HepG2 (cell line): Measurements from ENCODE around the gene TNFRSF11A.

Experiments used
- ARNT ChIP-seq: fragments of 450-650 bp; IDR thresholded peaks from 2 replicates; pipeline ENCODE4 v1.6.1; 2017
- ASH2L ChIP-seq: fragments of 300-600, 200-600 bp; sonication (generic); IDR thresholded peaks from 2 replicates; pipeline ENCODE4 v1.7.0; 2017; ENCODE audit warnings: low read depth, mild to moderate bottlenecking, moderate library complexity, mixed read lengths, low read length; ENCODE audit not compliant: insufficient read length
- PHF8 ChIP-seq: sonication (generic); formaldehyde crosslinking; IDR thresholded peaks from 2 replicates; pipeline ENCODE4 v1.5.0; 2020; ENCODE audit warnings: missing genetic modification reagents
- RAD21 ChIP-seq: fragments of 450-650 bp; formaldehyde crosslinking; IDR thresholded peaks from 2 replicates; pipeline ENCODE4 v1.5.0; 2020; ENCODE audit warnings: mild to moderate bottlenecking
- TAF1 ChIP-seq: sonication (generic); formaldehyde crosslinking; IDR thresholded peaks from 2 replicates; pipeline ENCODE4 v1.4.0; 2020; ENCODE audit warnings: missing genetic modification reagents
- U2AF2 ChIP-seq: fragments of 200-400 bp; formaldehyde crosslinking; IDR thresholded peaks from 2 replicates; pipeline ENCODE4 v1.6.1; 2017; ENCODE audit warnings: low read depth, mild to moderate bottlenecking, low read length
- ZFP41 ChIP-seq: sonication (generic); formaldehyde crosslinking; IDR thresholded peaks from 2 replicates; pipeline ENCODE4 v1.4.0; 2020; ENCODE audit warnings: mild to moderate bottlenecking, missing genetic modification reagents, borderline replicate concordance
- ZNF605 ChIP-seq: sonication (generic); formaldehyde crosslinking; IDR thresholded peaks from 2 replicates; pipeline ENCODE4 v1.8.0; 2022; ENCODE audit warnings: mild to moderate bottlenecking, missing genetic modification reagents
- TF ChIP-seq, protein P1 (sequence below): IDR thresholded peaks from 2 replicates; pipeline ENCODE4 v1.6.1; 2016; ENCODE audit warnings: low read depth, missing genetic modification reagents, missing compliant biosample characterization
- TF ChIP-seq, protein P2 (sequence below): sonication (generic); formaldehyde crosslinking; IDR thresholded peaks from 2 replicates; pipeline ENCODE4 v1.5.0; 2020; ENCODE audit warnings: mild to moderate bottlenecking, missing genetic modification reagents, moderate library complexity

DNA sequence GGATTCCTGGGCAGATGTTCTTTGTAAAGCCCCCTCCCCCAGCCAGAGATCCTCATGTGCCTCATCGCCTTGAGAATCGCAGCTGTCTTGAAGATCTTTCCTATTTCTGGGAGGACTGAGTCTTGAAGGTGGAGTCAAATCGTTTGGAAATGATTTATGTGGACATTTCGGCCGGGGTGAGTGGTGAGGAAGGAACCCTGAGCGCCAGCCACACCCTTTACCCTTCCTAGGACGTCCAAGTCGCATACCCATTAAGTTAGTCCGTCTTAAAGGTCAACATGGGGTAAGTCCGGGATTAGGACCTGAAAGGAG lies 112.9 kb downstream of the TNFRSF11A start:
- TF ChIP-seq ASH2L, result no peak
- TF ChIP-seq, protein P1, sequence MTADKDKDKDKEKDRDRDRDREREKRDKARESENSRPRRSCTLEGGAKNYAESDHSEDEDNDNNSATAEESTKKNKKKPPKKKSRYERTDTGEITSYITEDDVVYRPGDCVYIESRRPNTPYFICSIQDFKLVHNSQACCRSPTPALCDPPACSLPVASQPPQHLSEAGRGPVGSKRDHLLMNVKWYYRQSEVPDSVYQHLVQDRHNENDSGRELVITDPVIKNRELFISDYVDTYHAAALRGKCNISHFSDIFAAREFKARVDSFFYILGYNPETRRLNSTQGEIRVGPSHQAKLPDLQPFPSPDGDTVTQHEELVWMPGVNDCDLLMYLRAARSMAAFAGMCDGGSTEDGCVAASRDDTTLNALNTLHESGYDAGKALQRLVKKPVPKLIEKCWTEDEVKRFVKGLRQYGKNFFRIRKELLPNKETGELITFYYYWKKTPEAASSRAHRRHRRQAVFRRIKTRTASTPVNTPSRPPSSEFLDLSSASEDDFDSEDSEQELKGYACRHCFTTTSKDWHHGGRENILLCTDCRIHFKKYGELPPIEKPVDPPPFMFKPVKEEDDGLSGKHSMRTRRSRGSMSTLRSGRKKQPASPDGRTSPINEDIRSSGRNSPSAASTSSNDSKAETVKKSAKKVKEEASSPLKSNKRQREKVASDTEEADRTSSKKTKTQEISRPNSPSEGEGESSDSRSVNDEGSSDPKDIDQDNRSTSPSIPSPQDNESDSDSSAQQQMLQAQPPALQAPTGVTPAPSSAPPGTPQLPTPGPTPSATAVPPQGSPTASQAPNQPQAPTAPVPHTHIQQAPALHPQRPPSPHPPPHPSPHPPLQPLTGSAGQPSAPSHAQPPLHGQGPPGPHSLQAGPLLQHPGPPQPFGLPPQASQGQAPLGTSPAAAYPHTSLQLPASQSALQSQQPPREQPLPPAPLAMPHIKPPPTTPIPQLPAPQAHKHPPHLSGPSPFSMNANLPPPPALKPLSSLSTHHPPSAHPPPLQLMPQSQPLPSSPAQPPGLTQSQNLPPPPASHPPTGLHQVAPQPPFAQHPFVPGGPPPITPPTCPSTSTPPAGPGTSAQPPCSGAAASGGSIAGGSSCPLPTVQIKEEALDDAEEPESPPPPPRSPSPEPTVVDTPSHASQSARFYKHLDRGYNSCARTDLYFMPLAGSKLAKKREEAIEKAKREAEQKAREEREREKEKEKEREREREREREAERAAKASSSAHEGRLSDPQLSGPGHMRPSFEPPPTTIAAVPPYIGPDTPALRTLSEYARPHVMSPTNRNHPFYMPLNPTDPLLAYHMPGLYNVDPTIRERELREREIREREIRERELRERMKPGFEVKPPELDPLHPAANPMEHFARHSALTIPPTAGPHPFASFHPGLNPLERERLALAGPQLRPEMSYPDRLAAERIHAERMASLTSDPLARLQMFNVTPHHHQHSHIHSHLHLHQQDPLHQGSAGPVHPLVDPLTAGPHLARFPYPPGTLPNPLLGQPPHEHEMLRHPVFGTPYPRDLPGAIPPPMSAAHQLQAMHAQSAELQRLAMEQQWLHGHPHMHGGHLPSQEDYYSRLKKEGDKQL (CRISPR knock-in tag), result no peak
- no peak for TF ChIP-seq ZFP41 (CRISPR knock-in tag)
- TF ChIP-seq RAD21 (CRISPR knock-in tag), result no peak
- TF ChIP-seq ARNT, result no peak
- TF ChIP-seq PHF8, result no peak
- no peak for TF ChIP-seq U2AF2
- no peak for TF ChIP-seq ZNF605 (CRISPR knock-in tag)
- TF ChIP-seq, protein P2, sequence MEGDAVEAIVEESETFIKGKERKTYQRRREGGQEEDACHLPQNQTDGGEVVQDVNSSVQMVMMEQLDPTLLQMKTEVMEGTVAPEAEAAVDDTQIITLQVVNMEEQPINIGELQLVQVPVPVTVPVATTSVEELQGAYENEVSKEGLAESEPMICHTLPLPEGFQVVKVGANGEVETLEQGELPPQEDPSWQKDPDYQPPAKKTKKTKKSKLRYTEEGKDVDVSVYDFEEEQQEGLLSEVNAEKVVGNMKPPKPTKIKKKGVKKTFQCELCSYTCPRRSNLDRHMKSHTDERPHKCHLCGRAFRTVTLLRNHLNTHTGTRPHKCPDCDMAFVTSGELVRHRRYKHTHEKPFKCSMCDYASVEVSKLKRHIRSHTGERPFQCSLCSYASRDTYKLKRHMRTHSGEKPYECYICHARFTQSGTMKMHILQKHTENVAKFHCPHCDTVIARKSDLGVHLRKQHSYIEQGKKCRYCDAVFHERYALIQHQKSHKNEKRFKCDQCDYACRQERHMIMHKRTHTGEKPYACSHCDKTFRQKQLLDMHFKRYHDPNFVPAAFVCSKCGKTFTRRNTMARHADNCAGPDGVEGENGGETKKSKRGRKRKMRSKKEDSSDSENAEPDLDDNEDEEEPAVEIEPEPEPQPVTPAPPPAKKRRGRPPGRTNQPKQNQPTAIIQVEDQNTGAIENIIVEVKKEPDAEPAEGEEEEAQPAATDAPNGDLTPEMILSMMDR (CRISPR knock-in tag), result no peak
- no peak for TF ChIP-seq TAF1 (CRISPR knock-in tag)
